Tibial nerve (tissue), 4 donors: ENCODE data around the gene NFASC. TPM values are rescaled to one million over a fixed set of nuclear protein-coding genes. Genes with fewer than 3 reads are reported as not detected.

ENCODE experiments used
- DNase-seq, 2 donors: peaks; one replicate each; pipeline ENCODE4 v3.0.0-alpha.2; 2019; ENCODE audit warnings: low spot score in 2 of 2
- H3K27ac ChIP-seq, 4 donors: fragments of 200-600 bp; sonication (generic) in 3 of 4; one replicate each; pipeline ENCODE4 v1.5.1; 2017 to 2019; ENCODE audit warnings: mild to moderate bottlenecking in 1 of 4
- H3K27me3 ChIP-seq, 2 donors: fragments of 200-600 bp; sonication (generic) in 1 of 2; one replicate each; pipeline versions ENCODE4 v1.5.1 to v1.6.0; 2017 to 2019
- H3K36me3 ChIP-seq, 3 donors: fragments of 200-600 bp; sonication (generic); one replicate each; pipeline ENCODE4 v1.5.1; 2018 to 2019
- H3K4me1 ChIP-seq, 4 donors: fragments of 200-600 bp; sonication (generic) in 3 of 4; one replicate each; pipeline ENCODE4 v1.5.1; 2017 to 2019
- H3K4me3 ChIP-seq, 4 donors: fragments of 200-600 bp; sonication (generic) in 3 of 4; one replicate each; pipeline ENCODE4 v1.5.1; 2017 to 2019; ENCODE audit warnings: mild to moderate bottlenecking in 1 of 4, moderate library complexity in 1 of 4
- H3K9me3 ChIP-seq, 4 donors: fragments of 200-600 bp; sonication (generic) in 3 of 4; one replicate each; pipeline ENCODE4 v1.5.1; 2017 to 2019
- EP300 ChIP-seq, 2 donors: sonication (generic); formaldehyde crosslinking; IDR thresholded peaks; one replicate each; pipeline ENCODE4 v1.6.1; 2017; ENCODE audit warnings: antibody characterized with exemption in 2 of 2, mild to moderate bottlenecking in 1 of 2
- POLR2A ChIP-seq, 2 donors: fragments of 450-650 bp; IDR thresholded peaks; one replicate each; pipeline ENCODE4 v1.6.1; 2017; ENCODE audit warnings: antibody characterized with exemption in 2 of 2, mild to moderate bottlenecking in 2 of 2, moderate library complexity in 2 of 2
- WGBS, 2 donors: methylation state at CpG; one replicate each; pipeline ENCODE4 v1.1.5; 2018; 5-methylcytosine and 5-hydroxymethylcytosine counted together
- total RNA-seq, 4 donors: library from RNA; depleted of rRNA; stranded (reverse); fragments of >200 nt; gene quantifications; one replicate each; pipeline ENCODE4 v1.1.0, GENCODE V29; 2016
- TF ChIP-seq, protein P1 (sequence below), 5 experiments: fragments of 200-600 bp in 3 of 5; fragments of 450-650 bp in 2 of 5; sonication (generic) in 3 of 5; IDR thresholded peaks; one replicate each; pipeline ENCODE4 v1.5.1; 2016 to 2019; ENCODE audit warnings: antibody characterized with exemption in 5 of 5, mild to moderate bottlenecking in 3 of 5, moderate library complexity in 2 of 5

NFASC gene
- total RNA-seq, 4 donors from 2014 or later, result 69.9 to 112 (median 94.0) TPM

GRCh38 chr1:205046870-205047269 is 176.2 kb downstream of the NFASC start:
- WGBS, 2 donors, result 31 to 41% methylated on average over 2 to 4 of the region's 4 CpGs
- Histone ChIP-seq H3K36me3 (no peaks in the 10 kb centered on the region), H3K4me3 (no peak overlapping the region), H3K4me1 (peaks cover 0 to 31% (median 2%) of the 10 kb centered on the region in 4 donors), H3K27ac (peak overlapping the region in 1 of 4 donors; percentile 13), H3K27me3 (peaks cover 0 to 42% of the 10 kb centered on the region in 2 donors), H3K9me3 (no peaks in the 10 kb centered on the region)
- DNase-seq, result no peak
- TF ChIP-seq, protein P1, sequence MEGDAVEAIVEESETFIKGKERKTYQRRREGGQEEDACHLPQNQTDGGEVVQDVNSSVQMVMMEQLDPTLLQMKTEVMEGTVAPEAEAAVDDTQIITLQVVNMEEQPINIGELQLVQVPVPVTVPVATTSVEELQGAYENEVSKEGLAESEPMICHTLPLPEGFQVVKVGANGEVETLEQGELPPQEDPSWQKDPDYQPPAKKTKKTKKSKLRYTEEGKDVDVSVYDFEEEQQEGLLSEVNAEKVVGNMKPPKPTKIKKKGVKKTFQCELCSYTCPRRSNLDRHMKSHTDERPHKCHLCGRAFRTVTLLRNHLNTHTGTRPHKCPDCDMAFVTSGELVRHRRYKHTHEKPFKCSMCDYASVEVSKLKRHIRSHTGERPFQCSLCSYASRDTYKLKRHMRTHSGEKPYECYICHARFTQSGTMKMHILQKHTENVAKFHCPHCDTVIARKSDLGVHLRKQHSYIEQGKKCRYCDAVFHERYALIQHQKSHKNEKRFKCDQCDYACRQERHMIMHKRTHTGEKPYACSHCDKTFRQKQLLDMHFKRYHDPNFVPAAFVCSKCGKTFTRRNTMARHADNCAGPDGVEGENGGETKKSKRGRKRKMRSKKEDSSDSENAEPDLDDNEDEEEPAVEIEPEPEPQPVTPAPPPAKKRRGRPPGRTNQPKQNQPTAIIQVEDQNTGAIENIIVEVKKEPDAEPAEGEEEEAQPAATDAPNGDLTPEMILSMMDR (IDR thresholded peaks at IDR 0.05), result no peak
- TF ChIP-seq EP300 (IDR thresholded peaks at IDR 0.05), result no peak
- no peak for TF ChIP-seq POLR2A (IDR thresholded peaks at IDR 0.05)

GRCh38 chr1:205047764-205048231 is 177.1 kb downstream of the NFASC start:
- DNase-seq, result no peak
- WGBS, 2 donors, result 64 to 74% methylated on average over 5 of the region's 5 CpGs
- H3K9me3 ChIP-seq, result no peaks in the 10 kb centered on the region

GRCh38 chr1:205048382-205048781 is 177.7 kb downstream of the NFASC start:
- no peaks in the 10 kb centered on the region for H3K36me3 ChIP-seq
- H3K27me3 ChIP-seq, result peaks cover 0 to 39% of the 10 kb centered on the region in 2 donors
- H3K27ac ChIP-seq, result peak overlapping the region in 1 of 4 donors; percentile 13
- H3K9me3 ChIP-seq, result no peaks in the 10 kb centered on the region
- WGBS, 2 donors, result 69 to 73% methylated on average over 6 to 9 of the region's 9 CpGs
- H3K4me1 ChIP-seq, result peaks cover 0 to 20% (median 0%) of the 10 kb centered on the region in 4 donors
- no peak for DNase-seq
- H3K4me3 ChIP-seq, result no peak overlapping the region
- no peak for TF ChIP-seq EP300 (IDR thresholded peaks at IDR 0.05)
- no peak for TF ChIP-seq POLR2A (IDR thresholded peaks at IDR 0.05)
- TF ChIP-seq, protein P1 (IDR thresholded peaks at IDR 0.05), result no peak

More at GRCh38 chr1:205047764-205048231, 177.1 kb downstream of the NFASC start:
- Histone ChIP-seq H3K4me3 (no peak overlapping the region), H3K36me3 (no peaks in the 10 kb centered on the region), H3K27me3 (peaks cover 0 to 42% of the 10 kb centered on the region in 2 donors), H3K27ac (peak overlapping the region in 1 of 4 donors; percentile 13), H3K4me1 (peaks cover 0 to 26% (median under 1%) of the 10 kb centered on the region in 4 donors)
- no peak for TF ChIP-seq POLR2A (IDR thresholded peaks at IDR 0.05)
- no peak for TF ChIP-seq EP300 (IDR thresholded peaks at IDR 0.05)
- TF ChIP-seq, protein P1 (IDR thresholded peaks at IDR 0.05), result no peak

- 67 to 68% methylated on average over 6 of the region's 6 CpGs for WGBS, 2 donors
- TF ChIP-seq, protein P1 (IDR thresholded peaks at IDR 0.05), result no peak
- TF ChIP-seq EP300 (IDR thresholded peaks at IDR 0.05), result no peak
- TF ChIP-seq POLR2A (IDR thresholded peaks at IDR 0.05), result no peak
- Histone ChIP-seq H3K9me3 (no peaks in the 10 kb centered on the region), H3K36me3 (no peaks in the 10 kb centered on the region), H3K4me3 (no peak overlapping the region), H3K27me3 (peaks cover 0 to 28% of the 10 kb centered on the region in 2 donors), H3K4me1 (peaks cover 0 to 16% (median 0%) of the 10 kb centered on the region in 4 donors), H3K27ac (no peak overlapping the region)
- no peak for DNase-seq
Observed at GRCh38 chr1:205049479-205049878, 178.8 kb downstream of the NFASC start.

- TF ChIP-seq EP300 (IDR thresholded peaks at IDR 0.05) (no peak), POLR2A (IDR thresholded peaks at IDR 0.05) (no peak)
- TF ChIP-seq, protein P1 (IDR thresholded peaks at IDR 0.05), result no peak
- 79 to 86% methylated on average over 10 to 11 of the region's 11 CpGs for WGBS, 2 donors
- no peak overlapping the region for H3K4me3 ChIP-seq
- H3K27ac ChIP-seq, result no peak overlapping the region
- peaks cover 0 to 8% (median 0%) of the 10 kb centered on the region in 4 donors for H3K4me1 ChIP-seq
- no peaks in the 10 kb centered on the region for H3K9me3 ChIP-seq
- H3K36me3 ChIP-seq, result no peaks in the 10 kb centered on the region
- DNase-seq, result no peak
- peaks cover 0 to under 1% of the 10 kb centered on the region in 2 donors for H3K27me3 ChIP-seq
Observed at GRCh38 chr1:205052690-205053089, 182.0 kb downstream of the NFASC start.
